Esophagus squamous epithelium (tissue), 5 donors: ENCODE data around the gene OPN3. TPM values are rescaled to one million over a fixed set of nuclear protein-coding genes. Genes with fewer than 3 reads are reported as not detected.

Source experiments
- DNase-seq: peaks from one replicate; lab custom pipeline; 2025; lab: John Stamatoyannopoulos, UW
- H3K27ac ChIP-seq, 4 donors: fragments of 200-600 bp; sonication (generic); one replicate each; pipeline ENCODE4 v1.5.1; 2016 to 2019; ENCODE audit warnings: mild to moderate bottlenecking in 1 of 4
- H3K27me3 ChIP-seq, 4 donors: fragments of 200-600 bp; sonication (generic); 1 replicate in 3 of 4; 2 replicates in 1 of 4; pipeline versions ENCODE4 v1.5.1 to v1.6.0; 2017 to 2021; ENCODE audit warnings: antibody characterized with exemption in 1 of 4
- H3K36me3 ChIP-seq, 3 donors: fragments of 200-600 bp; sonication (generic); one replicate each; pipeline ENCODE4 v1.5.1; 2016 to 2019
- H3K4me1 ChIP-seq, 3 donors: fragments of 200-600 bp; sonication (generic); one replicate each; pipeline ENCODE4 v1.5.1; 2017 to 2019
- H3K4me3 ChIP-seq, 4 donors: fragments of 200-600 bp; sonication (generic); 1 replicate in 3 of 4; 2 replicates in 1 of 4; pipeline ENCODE4 v1.5.1; 2016 to 2019; ENCODE audit warnings: mild to moderate bottlenecking in 2 of 4, moderate library complexity in 1 of 4
- H3K9me3 ChIP-seq, 3 donors: fragments of 200-600 bp; sonication (generic); one replicate each; pipeline ENCODE4 v1.5.1; 2016 to 2019
- POLR2A ChIP-seq, 4 donors: fragments of 450-650 bp; IDR thresholded peaks; one replicate each; pipeline ENCODE4 v1.6.1; 2017; ENCODE audit warnings: antibody characterized with exemption in 4 of 4, mild to moderate bottlenecking in 4 of 4, moderate library complexity in 3 of 4
- WGBS, 2 donors: methylation state at CpG; one replicate each; pipeline ENCODE4 v1.1.5; 2018; 5-methylcytosine and 5-hydroxymethylcytosine counted together
- intact Hi-C: fragments of 100-400 bp; cut with DNase I; formaldehyde crosslinking; loops from one replicate; pipeline ENCODE4 v1.15.0; 2022
- total RNA-seq, 4 donors: library from RNA; depleted of rRNA; stranded (reverse); fragments of >200 nt; gene quantifications; one replicate each; pipeline ENCODE4 v1.1.0, GENCODE V29; 2016
- TF ChIP-seq, protein P1 (sequence below), 6 experiments: fragments of 450-650 bp in 4 of 6; fragments of 200-600 bp in 2 of 6; sonication (generic) in 2 of 6; IDR thresholded peaks; one replicate each; pipeline ENCODE4 v1.5.1; 2016 to 2019; ENCODE audit warnings: antibody characterized with exemption in 6 of 6, mild to moderate bottlenecking in 4 of 6, moderate library complexity in 4 of 6
- donor health status: DM: yes; HTN: yes; CAD: no.

OPN3 gene
- total RNA-seq, 4 donors from 2014 or later = 16.9 to 23.8 (median 21.9) TPM

DNA sequence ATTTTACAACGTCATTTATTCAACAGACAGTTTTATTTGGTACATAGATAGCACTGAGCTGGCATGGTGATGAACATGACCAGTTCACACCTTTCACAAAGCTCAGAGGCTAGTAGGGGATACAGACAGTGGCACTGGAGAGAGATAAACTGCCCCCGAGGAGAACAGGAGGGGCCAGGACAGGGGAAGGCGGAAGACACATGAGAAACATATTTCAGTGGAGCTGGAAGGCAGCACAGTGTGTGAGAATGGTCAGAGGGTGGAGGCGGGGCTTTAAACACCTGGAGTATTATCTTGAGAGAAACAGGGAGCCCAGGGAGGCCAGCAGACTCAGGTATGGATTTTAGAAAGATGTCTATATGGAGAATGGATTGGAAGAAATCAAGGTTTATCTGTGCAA, 49.5 kb downstream of the OPN3 start:
- H3K4me1 ChIP-seq = peaks cover 0 to 18% (median 0%) of the 10 kb centered on the region in 3 donors
- no peaks in the 10 kb centered on the region for H3K9me3 ChIP-seq
- no peak overlapping the region for H3K27ac ChIP-seq
- H3K36me3 ChIP-seq = peaks cover 0 to 10% (median 0%) of the 10 kb centered on the region in 3 donors
- WGBS, 2 donors = 62 to 78% methylated on average over 4 of the region's 4 CpGs
- DNase-seq = no peak
- no peaks in the 10 kb centered on the region for H3K27me3 ChIP-seq
- TF ChIP-seq, protein P1, sequence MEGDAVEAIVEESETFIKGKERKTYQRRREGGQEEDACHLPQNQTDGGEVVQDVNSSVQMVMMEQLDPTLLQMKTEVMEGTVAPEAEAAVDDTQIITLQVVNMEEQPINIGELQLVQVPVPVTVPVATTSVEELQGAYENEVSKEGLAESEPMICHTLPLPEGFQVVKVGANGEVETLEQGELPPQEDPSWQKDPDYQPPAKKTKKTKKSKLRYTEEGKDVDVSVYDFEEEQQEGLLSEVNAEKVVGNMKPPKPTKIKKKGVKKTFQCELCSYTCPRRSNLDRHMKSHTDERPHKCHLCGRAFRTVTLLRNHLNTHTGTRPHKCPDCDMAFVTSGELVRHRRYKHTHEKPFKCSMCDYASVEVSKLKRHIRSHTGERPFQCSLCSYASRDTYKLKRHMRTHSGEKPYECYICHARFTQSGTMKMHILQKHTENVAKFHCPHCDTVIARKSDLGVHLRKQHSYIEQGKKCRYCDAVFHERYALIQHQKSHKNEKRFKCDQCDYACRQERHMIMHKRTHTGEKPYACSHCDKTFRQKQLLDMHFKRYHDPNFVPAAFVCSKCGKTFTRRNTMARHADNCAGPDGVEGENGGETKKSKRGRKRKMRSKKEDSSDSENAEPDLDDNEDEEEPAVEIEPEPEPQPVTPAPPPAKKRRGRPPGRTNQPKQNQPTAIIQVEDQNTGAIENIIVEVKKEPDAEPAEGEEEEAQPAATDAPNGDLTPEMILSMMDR (IDR thresholded peaks at IDR 0.05) = no peak
- TF ChIP-seq POLR2A (IDR thresholded peaks at IDR 0.05) = no peak
- intact Hi-C loops = no loop called here
- H3K4me3 ChIP-seq = no peak overlapping the region

DNA sequence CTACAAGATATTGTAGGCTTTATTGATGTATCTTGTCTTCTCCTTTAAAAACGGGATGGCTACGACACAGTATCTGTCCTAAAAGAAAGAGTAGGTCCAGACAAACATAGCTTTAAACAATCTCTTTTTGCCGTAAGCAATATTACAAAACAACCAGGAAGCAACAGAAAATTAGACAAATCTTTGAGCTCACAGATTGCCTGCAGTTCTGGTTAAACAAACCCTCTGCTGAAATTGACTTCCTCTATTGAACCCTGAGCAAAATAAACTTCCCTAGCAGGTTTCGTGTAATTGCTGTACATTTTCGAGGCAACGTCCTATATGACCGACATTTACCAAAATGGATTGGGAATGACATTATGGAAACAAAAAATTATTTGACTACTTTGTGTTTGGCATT, 50.6 kb downstream of the OPN3 start:
- intact Hi-C loops = no loop called here
- H3K4me1 ChIP-seq = peaks cover 0 to 18% (median 0%) of the 10 kb centered on the region in 3 donors
- DNase-seq = no peak
- TF ChIP-seq, protein P1 (IDR thresholded peaks at IDR 0.05) = no peak
- no peak for TF ChIP-seq POLR2A (IDR thresholded peaks at IDR 0.05)
- H3K27ac ChIP-seq = no peak overlapping the region
- H3K4me3 ChIP-seq = no peak overlapping the region
- H3K27me3 ChIP-seq = no peaks in the 10 kb centered on the region
- H3K36me3 ChIP-seq = peaks cover 0 to 6% (median 0%) of the 10 kb centered on the region in 3 donors
- 78 to 91% methylated on average over 7 of the region's 7 CpGs for WGBS, 2 donors
- H3K9me3 ChIP-seq = no peaks in the 10 kb centered on the region

DNA sequence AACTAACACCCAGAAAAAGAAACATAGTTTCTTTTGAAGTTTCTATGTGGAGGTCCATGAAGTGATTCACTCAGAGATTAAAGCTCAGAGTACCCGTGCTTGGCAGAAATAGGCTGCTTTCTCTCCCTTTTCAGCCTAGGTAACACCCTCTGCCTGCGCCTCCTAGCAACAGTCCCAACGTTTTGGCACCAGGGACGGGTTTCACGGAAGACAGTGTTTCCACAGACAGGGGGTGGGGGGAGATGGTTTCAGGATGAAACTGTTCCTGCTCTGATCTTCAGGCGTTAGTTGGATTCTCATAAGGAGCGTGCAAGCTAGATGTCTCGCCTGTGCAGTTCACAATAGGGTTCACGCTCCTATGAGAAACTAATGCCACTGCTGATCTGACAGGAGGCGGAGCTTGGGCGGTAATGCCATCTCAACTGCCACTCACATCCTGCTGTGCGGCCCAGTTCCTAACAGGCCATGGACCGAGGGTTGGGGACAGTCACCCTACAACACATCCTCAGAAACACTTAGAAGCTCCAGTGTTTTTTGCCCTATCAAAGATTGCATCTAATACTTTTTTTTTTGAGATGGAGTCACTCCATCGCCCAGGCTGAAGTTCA, 53.2 kb downstream of the OPN3 start:
- intact Hi-C loops = no loop called here
- Histone ChIP-seq H3K27ac (no peak overlapping the region), H3K36me3 (no peaks in the 10 kb centered on the region), H3K27me3 (no peaks in the 10 kb centered on the region), H3K9me3 (no peaks in the 10 kb centered on the region), H3K4me1 (peaks cover 0 to 7% (median 0%) of the 10 kb centered on the region in 3 donors), H3K4me3 (no peak overlapping the region)
- TF ChIP-seq, protein P1 (IDR thresholded peaks at IDR 0.05) = no peak
- no peak for TF ChIP-seq POLR2A (IDR thresholded peaks at IDR 0.05)
- DNase-seq = no peak
- 76 to 80% methylated on average over 11 to 14 of the region's 14 CpGs for WGBS, 2 donors

DNA sequence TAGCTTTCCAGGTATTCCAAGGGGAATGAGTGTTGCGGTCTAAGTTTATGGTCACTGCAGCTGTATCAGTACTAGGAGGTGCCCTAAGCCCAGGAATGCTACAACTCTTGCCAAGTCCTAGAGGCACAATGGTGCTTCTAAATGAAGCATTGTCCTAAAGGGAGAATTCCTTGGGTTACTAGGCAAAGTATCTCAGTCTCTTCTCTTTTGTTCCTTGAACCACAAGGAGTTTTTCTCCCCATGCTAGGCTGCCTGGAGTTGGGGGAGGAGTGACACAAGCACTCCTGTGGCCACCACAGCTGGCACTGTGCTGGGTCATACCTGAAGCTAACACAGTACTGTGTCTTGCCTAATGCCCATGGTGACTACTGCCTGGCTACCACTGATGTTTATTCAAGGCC, 57.2 kb downstream of the OPN3 start:
- Histone ChIP-seq H3K9me3 (peaks cover 0 to 2% (median 0%) of the 10 kb centered on the region in 3 donors), H3K27ac (no peak overlapping the region), H3K4me1 (peaks cover 0 to 8% (median 0%) of the 10 kb centered on the region in 3 donors), H3K27me3 (no peaks in the 10 kb centered on the region), H3K4me3 (no peak overlapping the region), H3K36me3 (no peaks in the 10 kb centered on the region)
- intact Hi-C loops = no loop called here
- TF ChIP-seq, protein P1 (IDR thresholded peaks at IDR 0.05) = no peak
- no peak for TF ChIP-seq POLR2A (IDR thresholded peaks at IDR 0.05)
- no peak for DNase-seq
- 55 to 60% methylated on average over 1 of the region's 1 CpG for WGBS, 2 donors

DNA sequence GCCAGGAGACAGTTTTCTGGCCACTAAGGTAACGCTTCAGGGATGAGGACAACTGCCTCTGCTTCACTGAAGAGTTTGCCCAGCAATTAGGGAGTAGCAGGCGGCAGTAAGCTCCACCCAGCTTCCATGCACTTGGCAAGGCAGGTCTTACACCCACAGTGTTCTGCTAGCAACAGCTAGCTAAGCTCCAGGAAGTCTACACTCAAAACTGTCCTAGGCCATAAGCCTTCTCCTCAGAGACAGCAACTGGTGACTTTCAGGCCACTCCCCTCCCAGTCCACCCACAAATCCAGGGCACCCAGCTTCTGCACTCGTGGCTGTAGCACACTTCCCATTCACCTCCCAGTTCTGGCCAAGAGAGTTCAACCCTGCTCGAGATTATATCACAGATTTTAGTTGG, 60.7 kb downstream of the OPN3 start:
- no peak for DNase-seq
- intact Hi-C loops = no loop called here
- no peak overlapping the region for H3K27ac ChIP-seq
- 46 to 47% methylated on average over 4 of the region's 4 CpGs for WGBS, 2 donors
- no peaks in the 10 kb centered on the region for H3K27me3 ChIP-seq
- H3K9me3 ChIP-seq = peaks cover 0 to 6% (median 0%) of the 10 kb centered on the region in 3 donors
- TF ChIP-seq, protein P1 (IDR thresholded peaks at IDR 0.05) = no peak
- TF ChIP-seq POLR2A (IDR thresholded peaks at IDR 0.05) = no peak
- peaks cover 0 to 8% (median 0%) of the 10 kb centered on the region in 3 donors for H3K4me1 ChIP-seq
- no peaks in the 10 kb centered on the region for H3K36me3 ChIP-seq
- no peak overlapping the region for H3K4me3 ChIP-seq
